Measurements from ENCODE around the gene BLOC1S4. TPM values are rescaled to one million over a fixed set of nuclear protein-coding genes. Genes with fewer than 3 reads are reported as not detected.

Gene BLOC1S4
- total RNA-seq, 1 experiment from 2014 or later, result 15.7 TPM

GRCh38 chr4:6753103-6753560 is 37.2 kb downstream of the BLOC1S4 start:
- intact Hi-C loops (cut with micrococcal nuclease), result no loop called here
- Histone ChIP-seq H2AFZ (ENCODE audit: low read depth, low read length, poor library complexity, severe bottlenecking) (no peak overlapping the region), H3K9me3 (ENCODE audit: control insufficient read depth in 1 of 2, insufficient read depth in 1 of 2, low read depth in 1 of 2, low read length in 2 of 2) (no peaks in the 10 kb centered on the region), H3K9me2 (ENCODE audit: insufficient read depth) (no peaks in the 10 kb centered on the region), H3K4me1 (ENCODE audit: control insufficient read depth in 1 of 2, insufficient read depth in 2 of 2, low read length in 2 of 2) (peaks cover 19 to 51% of the 10 kb centered on the region in 2 experiments), H3K4me3 (replicated peaks in 1 of 2; ENCODE audit: low read depth in 1 of 2, low read length in 2 of 2) (no peak overlapping the region), H4K20me1 (ENCODE audit: insufficient read depth) (no peaks in the 10 kb centered on the region), H3K27me3 (ENCODE audit: insufficient read depth, low read length) (no peaks in the 10 kb centered on the region), H3K36me3 (ENCODE audit: control insufficient read depth in 1 of 2, insufficient read depth in 2 of 2, low read length in 2 of 2) (no peaks in the 10 kb centered on the region), H3K9ac (ENCODE audit: low read length) (no peak overlapping the region), H3K79me2 (ENCODE audit: insufficient read depth, low read length) (no peaks in the 10 kb centered on the region), H3K27ac (ENCODE audit: low read depth, low read length) (no peak overlapping the region), H3K4me2 (ENCODE audit: low read length) (peak overlapping the region; percentile 9; the same call in 1 of the 2 replicates)
- CTCF ChIA-PET, result no interaction called here
- no peak for TF ChIP-seq SRF (IDR thresholded peaks at IDR 0.05; ENCODE audit: low read depth)
- no TSS peak for BruUV-seq (replicated peaks)
- RAD21 ChIA-PET (ENCODE audit: low non-redundant PET in 1 of 2, low total read pairs in 2 of 2, uncharacterized antibody in 2 of 2, unreplicated experiment in 2 of 2), result no interaction called here
- no peak for DNase-seq (ENCODE audit: low read depth, low spot score)
- POLR2A ChIA-PET, result no interaction called here
- ATAC-seq, result no peak

GRCh38 chr4:6753891-6754290 is 37.9 kb downstream of the BLOC1S4 start:
- ChIA-PET POLR2A (no interaction called here), RAD21 (ENCODE audit: low non-redundant PET in 1 of 2, low total read pairs in 2 of 2, uncharacterized antibody in 2 of 2, unreplicated experiment in 2 of 2) (no interaction called here), CTCF (no interaction called here)
- H3K27me3 ChIP-seq (ENCODE audit: insufficient read depth, low read length), result no peaks in the 10 kb centered on the region
- H3K4me3 ChIP-seq (replicated peaks in 1 of 2; ENCODE audit: low read depth in 1 of 2, low read length in 2 of 2), result no peak overlapping the region
- no peaks in the 10 kb centered on the region for H3K79me2 ChIP-seq (ENCODE audit: insufficient read depth, low read length)
- H2AFZ ChIP-seq (ENCODE audit: low read depth, low read length, poor library complexity, severe bottlenecking), result no peak overlapping the region
- no peak overlapping the region for H3K4me2 ChIP-seq (ENCODE audit: low read length)
- ATAC-seq, result no peak
- H3K9me3 ChIP-seq (ENCODE audit: control insufficient read depth in 1 of 2, insufficient read depth in 1 of 2, low read depth in 1 of 2, low read length in 2 of 2), result no peaks in the 10 kb centered on the region
- TF ChIP-seq ZFX (IDR thresholded peaks at IDR 0.05) (no peak), ATF3 (IDR thresholded peaks at IDR 0.05) (no peak), ZBTB33 (IDR thresholded peaks at IDR 0.05; ENCODE audit: extremely low read depth, insufficient replicate concordance, low read length) (no peak), SP1 (IDR thresholded peaks at IDR 0.05; ENCODE audit: low read depth) (no peak), ZNF274 (IDR thresholded peaks at IDR 0.05; ENCODE audit: low read depth, low read length) (no peak), TCF7L2 (IDR thresholded peaks at IDR 0.05; ENCODE audit: borderline replicate concordance, extremely low read depth, insufficient read depth, insufficient read length) (no peak), YY1 (IDR thresholded peaks at IDR 0.05; ENCODE audit: extremely low read depth, insufficient replicate concordance, low read depth, low read length) (no peak), FOSL1 (IDR thresholded peaks at IDR 0.05; ENCODE audit: low read depth) (no peak), EGR1 (IDR thresholded peaks at IDR 0.05; ENCODE audit: low read depth) (no peak), EZH2phosphoT487 (IDR thresholded peaks at IDR 0.05; ENCODE audit: borderline replicate concordance) (no peak), CBX3 (IDR thresholded peaks at IDR 0.05; ENCODE audit: low read depth) (no peak), POLR2A (IDR thresholded peaks at IDR 0.05; ENCODE audit: borderline replicate concordance, extremely low read depth, insufficient read depth, insufficient read length) (no peak), EZH2 (IDR thresholded peaks at IDR 0.05) (no peak), RAD21 (IDR thresholded peaks at IDR 0.05; ENCODE audit: low read depth) (no peak), MAX (IDR thresholded peaks at IDR 0.05) (no peak), CTCF (IDR thresholded peaks at IDR 0.05 in 2 of 3, conservative IDR thresholded peaks at IDR 0.05 in 1 of 3; ENCODE audit: borderline replicate concordance in 1 of 3, insufficient read depth in 1 of 3, low read depth in 2 of 3, low read length in 2 of 3) (no peak), SRF (IDR thresholded peaks at IDR 0.05; ENCODE audit: low read depth) (no peak), JUND (IDR thresholded peaks at IDR 0.05) (no peak)
- DNase-seq (ENCODE audit: low read depth, low spot score), result no peak
- intact Hi-C loops (cut with micrococcal nuclease), result no loop called here
- H3K4me1 ChIP-seq (ENCODE audit: control insufficient read depth in 1 of 2, insufficient read depth in 2 of 2, low read length in 2 of 2), result peaks cover 19 to 48% of the 10 kb centered on the region in 2 experiments
- H3K9ac ChIP-seq (ENCODE audit: low read length), result no peak overlapping the region
- H3K27ac ChIP-seq (ENCODE audit: low read depth, low read length), result no peak overlapping the region
- H3K36me3 ChIP-seq (ENCODE audit: control insufficient read depth in 1 of 2, insufficient read depth in 2 of 2, low read length in 2 of 2), result no peaks in the 10 kb centered on the region
- no peaks in the 10 kb centered on the region for H4K20me1 ChIP-seq (ENCODE audit: insufficient read depth)
- no TSS peak for BruUV-seq (replicated peaks)
- H3K9me2 ChIP-seq (ENCODE audit: insufficient read depth), result no peaks in the 10 kb centered on the region
